Body of pancreas (tissue), 4 donors: Measurements from ENCODE around the gene TBC1D10A.

ENCODE experiments used
- POLR2A ChIP-seq, 3 donors: fragments of 450-650 bp; IDR thresholded peaks; one replicate each; pipeline ENCODE4 v1.6.1; 2016; ENCODE audit warnings: antibody characterized with exemption in 3 of 3, mild to moderate bottlenecking in 2 of 3
- TF ChIP-seq, protein P1 (sequence below), 7 experiments: fragments of 450-650 bp in 4 of 7; fragments of 200-600 bp in 3 of 7; sonication (generic) in 3 of 7; IDR thresholded peaks; one replicate each; pipeline ENCODE4 v1.5.1; 2016 to 2019; ENCODE audit warnings: antibody characterized with exemption in 7 of 7

DNA sequence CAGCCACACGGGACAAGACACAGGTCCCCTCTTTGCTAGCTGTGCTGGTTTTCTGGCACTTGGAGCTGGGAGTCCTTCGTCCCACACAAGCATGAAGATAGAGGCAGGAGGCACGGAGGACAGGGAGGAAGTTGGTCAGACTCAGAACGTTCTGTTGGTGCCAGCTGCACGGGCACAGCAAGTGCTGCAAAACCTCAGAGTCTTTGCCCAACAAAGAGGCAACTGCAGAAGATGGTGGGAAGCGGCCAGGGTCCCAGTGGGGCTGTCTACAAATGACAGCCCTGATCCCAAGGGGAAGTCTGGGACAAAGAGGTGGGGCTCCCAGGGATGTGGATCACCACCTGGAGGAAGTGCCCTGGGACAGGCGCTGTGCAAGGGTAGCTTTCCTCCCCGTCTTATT is 50.7 kb downstream of the TBC1D10A start:
- TF ChIP-seq, protein P1, sequence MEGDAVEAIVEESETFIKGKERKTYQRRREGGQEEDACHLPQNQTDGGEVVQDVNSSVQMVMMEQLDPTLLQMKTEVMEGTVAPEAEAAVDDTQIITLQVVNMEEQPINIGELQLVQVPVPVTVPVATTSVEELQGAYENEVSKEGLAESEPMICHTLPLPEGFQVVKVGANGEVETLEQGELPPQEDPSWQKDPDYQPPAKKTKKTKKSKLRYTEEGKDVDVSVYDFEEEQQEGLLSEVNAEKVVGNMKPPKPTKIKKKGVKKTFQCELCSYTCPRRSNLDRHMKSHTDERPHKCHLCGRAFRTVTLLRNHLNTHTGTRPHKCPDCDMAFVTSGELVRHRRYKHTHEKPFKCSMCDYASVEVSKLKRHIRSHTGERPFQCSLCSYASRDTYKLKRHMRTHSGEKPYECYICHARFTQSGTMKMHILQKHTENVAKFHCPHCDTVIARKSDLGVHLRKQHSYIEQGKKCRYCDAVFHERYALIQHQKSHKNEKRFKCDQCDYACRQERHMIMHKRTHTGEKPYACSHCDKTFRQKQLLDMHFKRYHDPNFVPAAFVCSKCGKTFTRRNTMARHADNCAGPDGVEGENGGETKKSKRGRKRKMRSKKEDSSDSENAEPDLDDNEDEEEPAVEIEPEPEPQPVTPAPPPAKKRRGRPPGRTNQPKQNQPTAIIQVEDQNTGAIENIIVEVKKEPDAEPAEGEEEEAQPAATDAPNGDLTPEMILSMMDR (IDR thresholded peaks at IDR 0.05): no peak
- TF ChIP-seq POLR2A (IDR thresholded peaks at IDR 0.05): no peak
